ENCODE data around the gene NFIC.

DNA sequence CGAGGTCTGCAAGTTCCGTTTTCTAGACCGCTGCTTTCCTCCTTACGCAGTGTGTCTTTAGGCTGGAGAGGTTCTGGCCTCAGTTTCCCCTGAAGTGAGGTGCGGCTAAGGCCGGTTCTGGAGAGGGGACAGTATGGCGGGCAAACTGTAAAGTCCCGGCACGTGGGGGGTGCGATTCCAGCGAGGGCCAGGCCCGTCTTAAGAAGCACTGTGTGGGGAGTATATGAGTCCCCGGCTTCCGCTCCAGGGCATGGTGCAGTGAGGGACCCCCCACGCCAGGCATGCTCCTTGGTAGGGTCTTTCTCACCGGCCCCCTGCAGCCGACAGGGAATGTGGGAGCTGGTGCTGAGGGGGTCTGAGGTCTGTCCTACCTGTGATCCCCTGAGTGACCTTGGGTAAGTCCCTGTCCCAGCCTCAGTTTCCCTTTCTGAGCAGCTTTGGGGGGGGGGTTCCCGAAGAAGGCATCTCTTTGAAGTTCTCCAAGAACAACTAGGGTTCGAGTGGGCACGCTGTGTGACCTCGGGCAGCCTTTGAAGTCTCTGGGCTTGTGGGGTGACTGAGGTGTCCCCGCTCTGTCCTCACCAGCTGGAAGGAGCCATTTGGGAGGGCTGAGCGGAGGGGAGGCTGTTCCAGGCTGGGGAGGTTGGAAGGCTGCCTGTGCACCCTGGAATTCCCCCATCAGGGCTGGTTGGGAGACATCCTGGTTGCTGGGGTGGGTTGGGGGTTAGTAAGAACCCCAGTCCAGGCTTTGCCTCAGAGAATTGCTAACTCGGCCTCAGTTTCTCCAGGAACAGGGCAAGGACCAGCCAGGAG lies 1.5 kb downstream of the NFIC start:
- TF ChIP-seq POLR2AphosphoS5 (IDR thresholded peaks at IDR 0.05; ENCODE audit: low read depth, low read length) (no peak), NFIC (IDR thresholded peaks at IDR 0.05; ENCODE audit: borderline replicate concordance) (no peak), EP300 (IDR thresholded peaks at IDR 0.05; ENCODE audit: borderline replicate concordance in 1 of 2, low read depth in 1 of 2, low read length in 1 of 2) (no peak), MAX (IDR thresholded peaks at IDR 0.05; ENCODE audit: low read depth) (no peak)
- TF ChIP-seq, protein P1, sequence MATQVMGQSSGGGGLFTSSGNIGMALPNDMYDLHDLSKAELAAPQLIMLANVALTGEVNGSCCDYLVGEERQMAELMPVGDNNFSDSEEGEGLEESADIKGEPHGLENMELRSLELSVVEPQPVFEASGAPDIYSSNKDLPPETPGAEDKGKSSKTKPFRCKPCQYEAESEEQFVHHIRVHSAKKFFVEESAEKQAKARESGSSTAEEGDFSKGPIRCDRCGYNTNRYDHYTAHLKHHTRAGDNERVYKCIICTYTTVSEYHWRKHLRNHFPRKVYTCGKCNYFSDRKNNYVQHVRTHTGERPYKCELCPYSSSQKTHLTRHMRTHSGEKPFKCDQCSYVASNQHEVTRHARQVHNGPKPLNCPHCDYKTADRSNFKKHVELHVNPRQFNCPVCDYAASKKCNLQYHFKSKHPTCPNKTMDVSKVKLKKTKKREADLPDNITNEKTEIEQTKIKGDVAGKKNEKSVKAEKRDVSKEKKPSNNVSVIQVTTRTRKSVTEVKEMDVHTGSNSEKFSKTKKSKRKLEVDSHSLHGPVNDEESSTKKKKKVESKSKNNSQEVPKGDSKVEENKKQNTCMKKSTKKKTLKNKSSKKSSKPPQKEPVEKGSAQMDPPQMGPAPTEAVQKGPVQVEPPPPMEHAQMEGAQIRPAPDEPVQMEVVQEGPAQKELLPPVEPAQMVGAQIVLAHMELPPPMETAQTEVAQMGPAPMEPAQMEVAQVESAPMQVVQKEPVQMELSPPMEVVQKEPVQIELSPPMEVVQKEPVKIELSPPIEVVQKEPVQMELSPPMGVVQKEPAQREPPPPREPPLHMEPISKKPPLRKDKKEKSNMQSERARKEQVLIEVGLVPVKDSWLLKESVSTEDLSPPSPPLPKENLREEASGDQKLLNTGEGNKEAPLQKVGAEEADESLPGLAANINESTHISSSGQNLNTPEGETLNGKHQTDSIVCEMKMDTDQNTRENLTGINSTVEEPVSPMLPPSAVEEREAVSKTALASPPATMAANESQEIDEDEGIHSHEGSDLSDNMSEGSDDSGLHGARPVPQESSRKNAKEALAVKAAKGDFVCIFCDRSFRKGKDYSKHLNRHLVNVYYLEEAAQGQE (IDR thresholded peaks at IDR 0.05; ENCODE audit: low read depth, low read length): no peak

Measured in SK-N-SH (cell line).